ENCODE data around the gene MOV10L1. TPM values are rescaled to one million over a fixed set of nuclear protein-coding genes. Genes with fewer than 3 reads are reported as not detected.
A peak's percentile ranks its signal among the peaks of the same experiment; 100 is the strongest.
"Not testable (repeated sequence)": the region's sequence is repeated elsewhere in the genome, so short reads cannot be mapped to it uniquely, and the experiment has no call there.

The MOV10L1 gene
- total RNA-seq, 1 donor from 2014 or later = not detected

DNA sequence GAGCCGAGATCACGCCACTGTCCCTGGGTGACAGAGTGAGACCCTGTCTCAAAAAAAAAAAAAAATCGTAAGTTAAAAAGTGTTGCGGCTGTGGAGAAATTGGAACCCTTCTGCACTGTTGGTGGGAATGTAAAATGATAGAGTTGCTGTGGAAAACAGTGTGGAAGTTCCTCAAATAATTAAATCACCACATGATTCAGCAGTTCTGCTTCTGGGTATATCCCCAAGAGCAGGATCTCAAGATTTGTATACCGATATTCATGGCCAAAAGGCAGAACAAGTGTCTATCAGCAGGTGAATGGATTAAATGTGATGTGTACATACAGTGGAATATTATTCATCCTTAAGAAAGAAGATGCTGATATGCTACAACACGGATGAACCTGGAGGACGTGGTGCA, 114.8 kb downstream of the MOV10L1 start:
- H3K27ac Mint-ChIP-seq = no peak overlapping the region
- no peak for ATAC-seq (ENCODE audit: low read depth)

DNA sequence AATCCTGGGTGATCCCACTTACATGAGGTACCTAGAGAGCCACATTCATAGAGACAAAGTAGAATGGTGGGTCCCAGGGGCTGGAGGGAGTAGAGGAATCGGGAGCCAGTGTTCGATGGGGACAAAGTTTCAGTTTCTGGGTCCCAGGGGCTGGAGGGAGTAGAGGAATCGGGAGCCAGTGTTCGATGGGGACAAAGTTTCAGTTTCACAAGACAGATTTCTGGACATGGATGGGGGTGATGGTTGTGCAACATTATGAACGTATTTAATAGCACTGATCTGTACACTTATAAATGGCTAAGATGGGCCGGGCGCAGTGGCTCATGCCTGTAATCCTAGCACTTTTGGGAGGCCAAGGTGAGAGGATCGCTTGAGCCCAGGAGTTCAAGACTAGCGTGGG, 115.2 kb downstream of the MOV10L1 start:
- H3K4me1 Mint-ChIP-seq = peaks cover 39% of the 10 kb centered on the region
- H3K9me3 Mint-ChIP-seq; CTCF ChIA-PET; H3K4me3 Mint-ChIP-seq; DNase-seq; ATAC-seq (ENCODE audit: low read depth); H3K27ac Mint-ChIP-seq; H3K27me3 Mint-ChIP-seq: not testable (repeated sequence)
- H3K36me3 Mint-ChIP-seq (ENCODE audit: low read depth) = peaks cover 43% of the 10 kb centered on the region
- POLR2A ChIA-PET = interaction anchor here (5.0 kb wide), 1 partner anchor 14 kb away, joined by 55 read pairs; no protein-coding TSS in a partner anchor
- intact Hi-C loops (cut with micrococcal nuclease) = loop anchor here (5.0 to 10.0 kb wide), 3 partner anchors 173 to 350 kb away; partner anchors contain the start of genes IL17REL and ZBED4

More for the DNA sequence above, 114.8 kb downstream of the MOV10L1 start:
- Mint-ChIP-seq H3K36me3 (ENCODE audit: low read depth) (peaks cover 39% of the 10 kb centered on the region), H3K4me3 (no peak overlapping the region), H3K4me1 (peaks cover 40% of the 10 kb centered on the region), H3K27me3 (no peaks in the 10 kb centered on the region), H3K9me3 (no peaks in the 10 kb centered on the region)
- intact Hi-C loops (cut with micrococcal nuclease) = loop anchor here (10.0 kb wide), 2 partner anchors 190 to 350 kb away; partner anchors contain the start of genes IL17REL and ZBED4
- no peak for DNase-seq
- ChIA-PET POLR2A (interaction anchor here (5.0 kb wide), 1 partner anchor 13 kb away, joined by 55 read pairs; no protein-coding TSS in a partner anchor), CTCF (no interaction called here)
- TF ChIP-seq, protein P1, sequence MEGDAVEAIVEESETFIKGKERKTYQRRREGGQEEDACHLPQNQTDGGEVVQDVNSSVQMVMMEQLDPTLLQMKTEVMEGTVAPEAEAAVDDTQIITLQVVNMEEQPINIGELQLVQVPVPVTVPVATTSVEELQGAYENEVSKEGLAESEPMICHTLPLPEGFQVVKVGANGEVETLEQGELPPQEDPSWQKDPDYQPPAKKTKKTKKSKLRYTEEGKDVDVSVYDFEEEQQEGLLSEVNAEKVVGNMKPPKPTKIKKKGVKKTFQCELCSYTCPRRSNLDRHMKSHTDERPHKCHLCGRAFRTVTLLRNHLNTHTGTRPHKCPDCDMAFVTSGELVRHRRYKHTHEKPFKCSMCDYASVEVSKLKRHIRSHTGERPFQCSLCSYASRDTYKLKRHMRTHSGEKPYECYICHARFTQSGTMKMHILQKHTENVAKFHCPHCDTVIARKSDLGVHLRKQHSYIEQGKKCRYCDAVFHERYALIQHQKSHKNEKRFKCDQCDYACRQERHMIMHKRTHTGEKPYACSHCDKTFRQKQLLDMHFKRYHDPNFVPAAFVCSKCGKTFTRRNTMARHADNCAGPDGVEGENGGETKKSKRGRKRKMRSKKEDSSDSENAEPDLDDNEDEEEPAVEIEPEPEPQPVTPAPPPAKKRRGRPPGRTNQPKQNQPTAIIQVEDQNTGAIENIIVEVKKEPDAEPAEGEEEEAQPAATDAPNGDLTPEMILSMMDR (IDR thresholded peaks at IDR 0.05) = no peak

DNA sequence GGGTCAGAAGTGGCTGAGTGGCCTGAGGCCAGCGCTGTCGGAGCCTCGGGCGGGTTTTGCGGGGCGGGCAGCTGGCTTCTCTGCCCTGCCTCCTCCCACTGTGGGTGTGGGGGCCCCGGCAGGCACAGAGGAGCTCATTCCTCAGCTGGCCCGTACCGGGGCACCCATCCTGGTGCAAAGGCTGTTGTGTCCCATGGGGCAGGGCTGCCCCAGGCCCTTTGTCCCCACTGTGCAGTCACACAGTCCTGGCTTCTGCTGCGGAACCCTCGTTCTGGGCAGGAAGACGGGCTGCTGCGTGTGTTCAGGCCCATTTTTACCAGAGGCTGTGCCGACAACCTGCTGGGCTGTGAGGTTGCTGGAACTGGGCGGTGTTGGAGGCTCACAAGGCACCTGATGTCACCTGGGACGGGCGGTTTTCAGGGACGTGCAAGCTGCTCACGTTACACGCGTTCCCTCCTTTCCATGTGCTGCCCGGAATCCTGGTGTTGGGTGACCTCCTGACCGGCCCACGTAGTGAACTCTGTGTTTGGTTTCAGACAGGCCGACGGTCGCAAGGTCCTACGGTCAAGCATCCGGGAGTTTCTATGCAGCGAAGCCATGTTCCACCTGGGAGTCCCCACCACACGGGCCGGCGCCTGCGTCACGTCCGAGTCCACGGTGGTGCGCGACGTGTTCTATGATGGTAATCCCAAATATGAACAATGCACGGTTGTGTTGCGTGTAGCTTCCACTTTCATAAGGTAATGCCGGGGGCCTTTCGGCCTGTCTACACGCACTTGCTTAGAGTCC, 116.2 kb downstream of the MOV10L1 start:
- H3K36me3 Mint-ChIP-seq (ENCODE audit: low read depth) = peaks cover 50% of the 10 kb centered on the region
- intact Hi-C loops (cut with micrococcal nuclease) = loop anchor here (5.0 to 10.0 kb wide), 3 partner anchors 174 to 351 kb away; partner anchors contain the start of genes IL17REL and ZBED4
- ATAC-seq (ENCODE audit: low read depth) (no peak), DNase-seq (no peak)
- no peaks in the 10 kb centered on the region for H3K27me3 Mint-ChIP-seq
- POLR2A ChIA-PET = interaction anchor here (3.1 to 5.0 kb wide), 3 partner anchors 10 to 19 kb away, joined by 12 to 55 read pairs (median 20); no protein-coding TSS in a partner anchor
- H3K4me3 Mint-ChIP-seq = no peak overlapping the region
- CTCF ChIA-PET = interaction anchor here (1.1 to 4.0 kb wide), 5 partner anchors 14 to 276 kb away, joined by 3 to 39 read pairs (median 3); no protein-coding TSS in a partner anchor
- H3K4me1 Mint-ChIP-seq = peaks cover 39% of the 10 kb centered on the region
- no peaks in the 10 kb centered on the region for H3K9me3 Mint-ChIP-seq
- H3K27ac Mint-ChIP-seq = no peak overlapping the region
- TF ChIP-seq, protein P1 (IDR thresholded peaks at IDR 0.05) = no peak

DNA sequence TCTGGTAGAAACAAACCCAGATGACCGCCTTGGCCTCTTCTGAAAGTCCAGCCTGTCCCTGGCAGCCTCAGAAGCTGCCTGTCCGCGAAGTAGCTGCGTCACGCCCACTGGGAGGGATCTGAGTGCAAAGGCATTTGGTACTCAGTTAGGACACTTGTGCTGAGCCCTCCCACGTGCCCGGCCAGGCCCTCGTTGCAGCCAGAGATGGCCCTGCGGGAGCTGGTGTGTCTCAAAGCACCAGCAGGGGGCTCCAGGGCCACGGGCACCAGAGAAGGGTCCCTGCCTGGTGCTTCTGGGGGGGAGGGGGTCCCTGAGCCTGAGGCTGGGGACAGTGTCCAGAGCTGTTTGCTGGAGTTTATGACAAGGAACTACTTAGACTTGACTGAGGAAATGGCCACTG, 116.8 kb downstream of the MOV10L1 start:
- TF ChIP-seq, protein P1 (IDR thresholded peaks at IDR 0.05) = no peak
- POLR2A ChIA-PET = interaction anchor here (3.1 to 5.0 kb wide), 3 partner anchors 11 to 20 kb away, joined by 12 to 55 read pairs (median 20); no protein-coding TSS in a partner anchor

DNA sequence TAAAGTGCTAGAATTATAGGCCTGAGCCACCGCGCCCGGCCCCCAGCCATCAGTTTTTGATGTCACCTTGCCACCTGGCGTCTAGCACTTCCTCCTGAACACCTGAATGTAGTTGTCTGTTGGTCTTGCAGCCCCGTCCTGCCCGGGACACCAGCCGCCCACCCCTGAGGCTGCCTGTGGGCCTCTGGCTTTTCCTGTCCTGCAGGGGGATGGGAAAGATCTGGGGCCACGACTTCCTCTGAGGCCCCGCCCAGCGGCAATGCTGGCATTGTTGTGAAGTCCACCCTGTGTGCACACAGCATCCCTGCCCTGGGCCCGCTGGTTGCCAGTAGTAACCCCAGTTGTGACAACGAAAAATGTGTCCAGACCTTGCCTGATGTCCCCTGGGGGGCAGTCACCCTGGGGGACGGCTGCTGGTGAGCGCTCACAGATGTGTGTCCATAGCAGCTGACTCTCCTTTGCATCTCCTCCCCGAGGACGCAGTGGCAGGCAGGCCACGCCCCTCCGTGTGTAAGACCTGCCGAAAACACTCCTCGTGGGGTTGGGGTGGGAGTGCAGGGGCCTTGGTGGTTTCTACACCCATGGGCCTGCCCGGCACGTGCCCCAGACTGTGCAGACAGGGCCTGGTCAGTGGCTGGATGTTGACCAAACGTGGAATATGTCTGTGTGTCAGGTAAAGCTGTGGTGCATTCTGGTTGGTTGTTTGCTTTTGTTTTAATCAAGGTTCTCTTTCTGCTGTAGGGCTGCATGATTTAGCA, 117.8 kb downstream of the MOV10L1 start:
- peaks cover 63% of the 10 kb centered on the region for H3K36me3 Mint-ChIP-seq (ENCODE audit: low read depth)
- no peaks in the 10 kb centered on the region for H3K27me3 Mint-ChIP-seq
- peak; percentile 52 for DNase-seq
- CTCF ChIA-PET = interaction anchor here (1.1 to 4.0 kb wide), 6 partner anchors 17 to 278 kb away, joined by 3 to 39 read pairs (median 6); no protein-coding TSS in a partner anchor
- H3K4me3 Mint-ChIP-seq = no peak overlapping the region
- peak overlapping the region; percentile 41 for H3K27ac Mint-ChIP-seq
- POLR2A ChIA-PET = interaction anchor here (0.6 to 5.0 kb wide), 8 partner anchors 12 to 370 kb away, joined by 3 to 55 read pairs (median 4); no protein-coding TSS in a partner anchor
- H3K9me3 Mint-ChIP-seq = no peaks in the 10 kb centered on the region
- TF ChIP-seq, protein P1 (IDR thresholded peaks at IDR 0.05) = no peak
- peak; percentile 76 for ATAC-seq (ENCODE audit: low read depth)
- intact Hi-C loops (cut with micrococcal nuclease) = loop anchor here (5.0 to 10.0 kb wide), 3 partner anchors 175 to 353 kb away; partner anchors contain the start of genes IL17REL and ZBED4
- peaks cover 31% of the 10 kb centered on the region for H3K4me1 Mint-ChIP-seq

More for the DNA sequence above, 116.8 kb downstream of the MOV10L1 start:
- no peak for ATAC-seq (ENCODE audit: low read depth)
- H3K4me3 Mint-ChIP-seq = no peak overlapping the region
- peaks cover 39% of the 10 kb centered on the region for H3K4me1 Mint-ChIP-seq
- no peaks in the 10 kb centered on the region for H3K9me3 Mint-ChIP-seq
- CTCF ChIA-PET = interaction anchor here (1.1 to 4.0 kb wide), 5 partner anchors 15 to 277 kb away, joined by 3 to 39 read pairs (median 3); no protein-coding TSS in a partner anchor
- DNase-seq = no peak
- no peak overlapping the region for H3K27ac Mint-ChIP-seq
- peaks cover 54% of the 10 kb centered on the region for H3K36me3 Mint-ChIP-seq (ENCODE audit: low read depth)
- intact Hi-C loops (cut with micrococcal nuclease) = loop anchor here (5.0 to 10.0 kb wide), 3 partner anchors 174 to 352 kb away; partner anchors contain the start of genes IL17REL and ZBED4
- no peaks in the 10 kb centered on the region for H3K27me3 Mint-ChIP-seq
